HG03025 (cell line): ENCODE results near the gene ZNF546.
A peak's percentile ranks its signal among the peaks of the same experiment; 100 is the strongest.
"Not testable (repeated sequence)": the region's sequence is repeated elsewhere in the genome, so short reads cannot be mapped to it uniquely, and the experiment has no call there.

Experiments used
- ATAC-seq: cut with Tn5 transposase; IDR thresholded peaks from one replicate; pipeline ENCODE4 v1.9.1; 2021; ENCODE audit warnings: mild to moderate bottlenecking, moderate library complexity; ENCODE audit not compliant: unreplicated experiment, low FRiP score

ZNF546 gene

GRCh38 chr19:39996811-39997637, at the start of gene ZNF546:
TSS of gene ZNF546 (plus strand) at chr19:39997060. CDS start at chr19:39998327, 1,267 bp downstream.
- peak; percentile 85 for ATAC-seq

GRCh38 chr19:39949026-39949747, 47.7 kb upstream of the ZNF546 start:
- ATAC-seq = no peak

- no peak for ATAC-seq
Measured at GRCh38 chr19:39951065-39951650, 45.7 kb upstream of the ZNF546 start.

- ATAC-seq = no peak
Measured at GRCh38 chr19:39951686-39952085, 45.2 kb upstream of the ZNF546 start.

- ATAC-seq = no peak
Measured at GRCh38 chr19:39953915-39954314, 42.9 kb upstream of the ZNF546 start.

GRCh38 chr19:39957886-39958285, 39.0 kb upstream of the ZNF546 start:
- not testable (repeated sequence) for ATAC-seq

- ATAC-seq = not testable (repeated sequence)
Measured at GRCh38 chr19:39958942-39959341, 37.9 kb upstream of the ZNF546 start.

- not testable (repeated sequence) for ATAC-seq
Measured at GRCh38 chr19:39959407-39959806, 37.5 kb upstream of the ZNF546 start.

- no peak for ATAC-seq
Measured at GRCh38 chr19:39963898-39964297, 33.0 kb upstream of the ZNF546 start.

- no peak for ATAC-seq
Measured at GRCh38 chr19:39966617-39967016, 30.2 kb upstream of the ZNF546 start.

- ATAC-seq = no peak
Measured at GRCh38 chr19:39967561-39967960, 29.3 kb upstream of the ZNF546 start.

GRCh38 chr19:39968789-39969188, 28.1 kb upstream of the ZNF546 start:
- ATAC-seq = no peak

GRCh38 chr19:39969266-39969665, 27.6 kb upstream of the ZNF546 start:
- no peak for ATAC-seq

- ATAC-seq = no peak
Measured at GRCh38 chr19:39969681-39970424, 27.0 kb upstream of the ZNF546 start.

GRCh38 chr19:39970425-39970674, 26.5 kb upstream of the ZNF546 start:
- peak; percentile 22 for ATAC-seq

GRCh38 chr19:39970675-39971379, 26.0 kb upstream of the ZNF546 start, which contains the start of gene PSMC4:
TSS of gene PSMC4 (plus strand) at chr19:39971165. CDS start at chr19:39971203, 38 bp downstream.
- ATAC-seq = peak; percentile 94

- ATAC-seq = no peak
Measured at GRCh38 chr19:39971380-39972035, 25.4 kb upstream of the ZNF546 start.

GRCh38 chr19:39974377-39975155, 22.3 kb upstream of the ZNF546 start:
- ATAC-seq = no peak

GRCh38 chr19:39982883-39983282, 14.0 kb upstream of the ZNF546 start:
- ATAC-seq = no peak
